HCT116 (cell line): ENCODE results near the gene KRT36. TPM values are rescaled to one million over a fixed set of nuclear protein-coding genes. Genes with fewer than 3 reads are reported as not detected.

Experiments
- ATAC-seq: fragments of 200-7000 bp; cut with Tn5 transposase; 2 replicates; pipeline ENCODE4 v1.9.1; 2020; ENCODE audit warnings: mild to moderate bottlenecking, moderate library complexity
- BruUV-seq: library from RNA; stranded (reverse); fragments of 400-500 nt; replicated peaks from 2 replicates; lab custom pipeline; 2021; lab: Mats Ljungman, UMichigan
- CTCF ChIA-PET: fragments of 300-600 bp; sonication (Branson Sonifier 250); formaldehyde crosslinking; loops from one replicate; lab custom pipeline; 2021; ENCODE audit warnings: antibody characterized with exemption; lab: Charles Lee
- POLR2A ChIA-PET: fragments of 300-600, 350-600 bp; sonication (Branson Sonifier 250); formaldehyde crosslinking; loops from one replicate; lab custom pipeline; 2021; ENCODE audit warnings: antibody characterized with exemption; lab: Charles Lee
- RAD21 ChIA-PET, 2 experiments: fragments of 300-600 bp; sonication (Branson Sonifier 250); formaldehyde crosslinking; loops; one replicate each; lab custom pipeline; 2023; ENCODE audit warnings: low total read pairs in 2 of 2; ENCODE audit not compliant: uncharacterized antibody in 2 of 2, unreplicated experiment in 2 of 2, low non-redundant PET in 1 of 2; lab: Charles Lee
- DNase-seq: peaks from one replicate; pipeline ENCODE4 v3.0.0-alpha.2; 2010; ENCODE audit warnings: low read depth, low spot score
- H2AFZ ChIP-seq: fragments of 200-600 bp; shearing (Covaris generic), sonication (generic); 2 replicates; pipeline ENCODE4 v1.6.1; 2017; ENCODE audit warnings: low read depth, mixed run types, mixed read lengths, antibody characterized with exemption, low read length; ENCODE audit not compliant: poor library complexity, severe bottlenecking
- H3K27ac ChIP-seq: 2 replicates; pipeline ENCODE4 v1.5.1; 2012; ENCODE audit warnings: low read depth, low read length
- H3K27me3 ChIP-seq: fragments of 200-600 bp; sonication (generic); 2 replicates; pipeline ENCODE4 v1.6.1; 2016; ENCODE audit warnings: mixed run types, low read length, mixed read lengths; ENCODE audit not compliant: insufficient read depth
- H3K36me3 ChIP-seq, 2 experiments: fragments of 200-500 bp in 1 of 2; fragments of 200-600 bp in 1 of 2; sonication (Bioruptor generic) in 1 of 2; sonication (generic) in 1 of 2; 2 replicates each; pipeline versions ENCODE4 v1.5.1 to v1.6.1; 2014 to 2016; ENCODE audit warnings: low read length in 2 of 2, inconsistent platforms in 1 of 2, mixed read lengths in 1 of 2, mixed run types in 1 of 2; ENCODE audit not compliant: insufficient read depth in 2 of 2, control insufficient read depth in 1 of 2
- H3K4me1 ChIP-seq, 2 experiments: fragments of 200-600 bp in 1 of 2; sonication (generic) in 1 of 2; 2 replicates each; pipeline versions ENCODE4 v1.5.1 to v1.6.1; 2012 to 2017; ENCODE audit warnings: low read length in 2 of 2, inconsistent platforms in 1 of 2, mild to moderate bottlenecking in 1 of 2, mixed read lengths in 1 of 2, mixed run types in 1 of 2, moderate library complexity in 1 of 2; ENCODE audit not compliant: insufficient read depth in 2 of 2, control insufficient read depth in 1 of 2
- H3K4me2 ChIP-seq: fragments of 200-600 bp; sonication (generic); 2 replicates; pipeline ENCODE4 v1.6.1; 2017; ENCODE audit warnings: mixed run types, low read length, mixed read lengths
- H3K4me3 ChIP-seq, 2 experiments: fragments of 200-600 bp in 1 of 2; sonication (generic) in 1 of 2; replicated peaks in 1 of 2; 2 replicates each; pipeline ENCODE4 v1.5.1; 2011 to 2016; ENCODE audit warnings: low read length in 2 of 2, control low read depth in 1 of 2, low read depth in 1 of 2, mild to moderate bottlenecking in 1 of 2, mixed read lengths in 1 of 2, mixed run types in 1 of 2
- H3K79me2 ChIP-seq: fragments of 200-600 bp; sonication (generic); 2 replicates; pipeline ENCODE4 v1.6.1; 2017; ENCODE audit warnings: mild to moderate bottlenecking, mixed run types, low read length, moderate library complexity, mixed read lengths; ENCODE audit not compliant: insufficient read depth
- H3K9ac ChIP-seq: fragments of 200-600 bp; sonication (generic); 2 replicates; pipeline ENCODE4 v1.6.1; 2016; ENCODE audit warnings: low read length, mixed read lengths
- H3K9me2 ChIP-seq: fragments of 200-600 bp; sonication (generic), shearing (Covaris generic); 2 replicates; pipeline ENCODE4 v1.6.1; 2017; ENCODE audit warnings: mixed run types, mild to moderate bottlenecking, moderate library complexity; ENCODE audit not compliant: insufficient read depth
- H3K9me3 ChIP-seq, 2 experiments: fragments of 200-500 bp in 1 of 2; fragments of 200-600 bp in 1 of 2; sonication (Bioruptor generic) in 1 of 2; sonication (generic) in 1 of 2; 2 replicates each; pipeline ENCODE4 v1.6.1; 2014 to 2017; ENCODE audit warnings: low read length in 2 of 2, mixed read lengths in 2 of 2, inconsistent platforms in 1 of 2, low read depth in 1 of 2, mild to moderate bottlenecking in 1 of 2, mixed run types in 1 of 2, moderate library complexity in 1 of 2; ENCODE audit not compliant: control insufficient read depth in 1 of 2, insufficient read depth in 1 of 2
- H4K20me1 ChIP-seq: fragments of 200-600 bp; sonication (generic), shearing (Covaris generic); 2 replicates; pipeline ENCODE4 v1.6.1; 2017; ENCODE audit warnings: mixed run types, mild to moderate bottlenecking, moderate library complexity; ENCODE audit not compliant: insufficient read depth
- ATF3 ChIP-seq: IDR thresholded peaks from 2 replicates; pipeline ENCODE4 v1.6.1; 2012
- CBX3 ChIP-seq: IDR thresholded peaks from 2 replicates; pipeline ENCODE4 v1.6.1; 2012; ENCODE audit warnings: low read depth
- EZH2 ChIP-seq: fragments of 200-600 bp; sonication (generic); IDR thresholded peaks from 2 replicates; pipeline ENCODE4 v1.6.1; 2017; ENCODE audit warnings: antibody characterized with exemption, mixed run types
- FOSL1 ChIP-seq: IDR thresholded peaks from 2 replicates; pipeline ENCODE4 v1.6.1; 2012; ENCODE audit warnings: low read depth
- POLR2AphosphoS5 ChIP-seq: IDR thresholded peaks from 2 replicates; pipeline ENCODE4 v1.6.1; 2011; ENCODE audit warnings: mild to moderate bottlenecking, low read depth, low read length, moderate library complexity
- REST ChIP-seq: IDR thresholded peaks from 2 replicates; pipeline ENCODE4 v1.6.1; 2012; ENCODE audit warnings: low read depth
- SIN3A ChIP-seq: IDR thresholded peaks from 2 replicates; pipeline ENCODE4 v1.6.1; 2012; ENCODE audit warnings: low read depth
- SP1 ChIP-seq: IDR thresholded peaks from 2 replicates; pipeline ENCODE4 v1.6.1; 2012; ENCODE audit warnings: low read depth
- intact Hi-C: fragments of 100-400 bp; cut with micrococcal nuclease; formaldehyde crosslinking; loops from 2 replicates; pipeline ENCODE4 v1.10.0; 2022
- total RNA-seq: library from RNA; stranded (reverse); gene quantifications from one replicate; pipeline ENCODE4 v1.2.1, GENCODE V29; 2021; ENCODE audit not compliant: unreplicated experiment

The KRT36 gene
- total RNA-seq, 1 experiment from 2014 or later: not detected

- H3K36me3 ChIP-seq: no peaks in the 10 kb centered on the region
- POLR2A ChIA-PET: no interaction called here
- no peak overlapping the region for H3K9ac ChIP-seq
- H3K4me1 ChIP-seq: peaks cover 0 to 13% of the 10 kb centered on the region in 2 experiments; a peak in 2 of 4 replicates
- DNase-seq (no peak), ATAC-seq (no peak)
- intact Hi-C loops: no loop called here
- no peaks in the 10 kb centered on the region for H3K9me3 ChIP-seq
- H3K79me2 ChIP-seq: no peaks in the 10 kb centered on the region
- no peak overlapping the region for H3K4me3 ChIP-seq
- BruUV-seq: no TSS peak
- H4K20me1 ChIP-seq: no peaks in the 10 kb centered on the region
- H3K27ac ChIP-seq: no peak overlapping the region
- H2AFZ ChIP-seq: no peak overlapping the region
- CTCF ChIA-PET: no interaction called here
- no peaks in the 10 kb centered on the region for H3K27me3 ChIP-seq
- H3K9me2 ChIP-seq: no peaks in the 10 kb centered on the region
- RAD21 ChIA-PET: no interaction called here
- TF ChIP-seq ATF3: no peak
- no peak for TF ChIP-seq FOSL1
- no peak for TF ChIP-seq REST
- no peak for TF ChIP-seq SP1
- no peak for TF ChIP-seq EZH2
- H3K4me2 ChIP-seq: no peak overlapping the region
These were observed 40.7 kb downstream of the KRT36 start for GRCh38 chr17:41449008-41449407.

- H3K9ac ChIP-seq: no peak overlapping the region
- H4K20me1 ChIP-seq: no peaks in the 10 kb centered on the region
- H3K27ac ChIP-seq: no peak overlapping the region
- ChIA-PET RAD21 (no interaction called here), CTCF (no interaction called here), POLR2A (no interaction called here)
- no peak overlapping the region for H3K4me2 ChIP-seq
- no peak for TF ChIP-seq CBX3
- TF ChIP-seq ATF3: no peak
- no peak for TF ChIP-seq POLR2AphosphoS5
- no peak for TF ChIP-seq SIN3A
- H3K4me3 ChIP-seq: no peak overlapping the region
- H3K9me2 ChIP-seq: no peaks in the 10 kb centered on the region
- H2AFZ ChIP-seq: no peak overlapping the region
- H3K4me1 ChIP-seq: peaks cover 0 to 13% of the 10 kb centered on the region in 2 experiments; a peak in 2 of 4 replicates
- ATAC-seq: no peak
- H3K79me2 ChIP-seq: no peaks in the 10 kb centered on the region
- no peaks in the 10 kb centered on the region for H3K27me3 ChIP-seq
- no peaks in the 10 kb centered on the region for H3K9me3 ChIP-seq
- H3K36me3 ChIP-seq: no peaks in the 10 kb centered on the region
- no peak for DNase-seq
- intact Hi-C loops: no loop called here
- no TSS peak for BruUV-seq
These were observed 41.2 kb downstream of the KRT36 start for GRCh38 chr17:41448506-41448905.
